Measurements from ENCODE around the gene SH3BP4. TPM values are rescaled to one million over a fixed set of nuclear protein-coding genes. Genes with fewer than 3 reads are reported as not detected.

SH3BP4 gene
- polyA plus RNA-seq, 4 donors, result 3.6 to 36.7 (median 17.4) TPM

- 23 to 54% (median 48%) methylated on average over 17 of the region's 17 CpGs for WGBS, 3 donors
Measured at GRCh38 chr2:235063471-235063961, 111.7 kb downstream of the SH3BP4 start.

GRCh38 chr2:235064976-235065375 lies 113.2 kb downstream of the SH3BP4 start:
- H3K4me3 ChIP-seq (ENCODE audit: low read depth in 1 of 3, low read length in 3 of 3), result no peak overlapping the region
- FAIRE-seq, result no peak

More at GRCh38 chr2:235063471-235063961, 111.7 kb downstream of the SH3BP4 start:
- Histone ChIP-seq H3K36me3 (ENCODE audit: control insufficient read depth in 3 of 3, insufficient read depth in 2 of 3, low read depth in 1 of 3, low read length in 3 of 3) (no peaks in the 10 kb centered on the region), H3K4me1 (ENCODE audit: control insufficient read depth in 3 of 3, insufficient read depth in 2 of 3, low read depth in 1 of 3, low read length in 2 of 3) (no peaks in the 10 kb centered on the region), H3K9me3 (ENCODE audit: control insufficient read depth in 2 of 2, insufficient read depth in 1 of 2, low read depth in 1 of 2, low read length in 1 of 2) (no peaks in the 10 kb centered on the region), H3K27me3 (ENCODE audit: control insufficient read depth in 3 of 3, insufficient read depth in 3 of 3, low read length in 3 of 3) (no peaks in the 10 kb centered on the region), H3K27ac (ENCODE audit: low read depth in 1 of 3, low read length in 2 of 3) (no peak overlapping the region), H3K4me3 (ENCODE audit: low read depth in 1 of 3, low read length in 3 of 3) (no peak overlapping the region)
- peak in 1 of 2 donors; percentile 60 for DNase-seq
- FAIRE-seq, result no peak

GRCh38 chr2:235066490-235066889 lies 114.7 kb downstream of the SH3BP4 start:
- DNase-seq (no peak), FAIRE-seq (no peak)
- H3K27me3 ChIP-seq (ENCODE audit: control insufficient read depth in 3 of 3, insufficient read depth in 3 of 3, low read length in 3 of 3), result no peaks in the 10 kb centered on the region
- no peak overlapping the region for H3K27ac ChIP-seq (ENCODE audit: low read depth in 1 of 3, low read length in 2 of 3)
- H3K4me1 ChIP-seq (ENCODE audit: control insufficient read depth in 3 of 3, insufficient read depth in 2 of 3, low read depth in 1 of 3, low read length in 2 of 3), result no peaks in the 10 kb centered on the region
- no peaks in the 10 kb centered on the region for H3K36me3 ChIP-seq (ENCODE audit: control insufficient read depth in 3 of 3, insufficient read depth in 2 of 3, low read depth in 1 of 3, low read length in 3 of 3)
- WGBS, 3 donors, result 72 to 88% (median 87%) methylated on average over 4 of the region's 4 CpGs
- H3K9me3 ChIP-seq (ENCODE audit: control insufficient read depth in 2 of 2, insufficient read depth in 1 of 2, low read depth in 1 of 2, low read length in 1 of 2), result no peaks in the 10 kb centered on the region
- no peak overlapping the region for H3K4me3 ChIP-seq (ENCODE audit: low read depth in 1 of 3, low read length in 3 of 3)

More at GRCh38 chr2:235064976-235065375, 113.2 kb downstream of the SH3BP4 start:
- Histone ChIP-seq H3K27ac (ENCODE audit: low read depth in 1 of 3, low read length in 2 of 3) (no peak overlapping the region), H3K36me3 (ENCODE audit: control insufficient read depth in 3 of 3, insufficient read depth in 2 of 3, low read depth in 1 of 3, low read length in 3 of 3) (no peaks in the 10 kb centered on the region), H3K4me1 (ENCODE audit: control insufficient read depth in 3 of 3, insufficient read depth in 2 of 3, low read depth in 1 of 3, low read length in 2 of 3) (no peaks in the 10 kb centered on the region), H3K9me3 (ENCODE audit: control insufficient read depth in 2 of 2, insufficient read depth in 1 of 2, low read depth in 1 of 2, low read length in 1 of 2) (no peaks in the 10 kb centered on the region), H3K27me3 (ENCODE audit: control insufficient read depth in 3 of 3, insufficient read depth in 3 of 3, low read length in 3 of 3) (no peaks in the 10 kb centered on the region)
- DNase-seq, result no peak
- 75 to 83% (median 78%) methylated on average over 7 of the region's 7 CpGs for WGBS, 3 donors

- Histone ChIP-seq H3K27me3 (ENCODE audit: control insufficient read depth in 3 of 3, insufficient read depth in 3 of 3, low read length in 3 of 3) (no peaks in the 10 kb centered on the region), H3K4me3 (ENCODE audit: low read depth in 1 of 3, low read length in 3 of 3) (no peak overlapping the region), H3K27ac (ENCODE audit: low read depth in 1 of 3, low read length in 2 of 3) (no peak overlapping the region), H3K4me1 (ENCODE audit: control insufficient read depth in 3 of 3, insufficient read depth in 2 of 3, low read depth in 1 of 3, low read length in 2 of 3) (no peaks in the 10 kb centered on the region), H3K36me3 (ENCODE audit: control insufficient read depth in 3 of 3, insufficient read depth in 2 of 3, low read depth in 1 of 3, low read length in 3 of 3) (no peaks in the 10 kb centered on the region), H3K9me3 (ENCODE audit: control insufficient read depth in 2 of 2, insufficient read depth in 1 of 2, low read depth in 1 of 2, low read length in 1 of 2) (no peaks in the 10 kb centered on the region)
- FAIRE-seq, result no peak
- WGBS, 3 donors, result 68 to 89% (median 79%) methylated on average over 4 of the region's 4 CpGs
- no peak for DNase-seq
Measured at GRCh38 chr2:235066895-235067294, 115.1 kb downstream of the SH3BP4 start.

GRCh38 chr2:235068701-235069100 lies 116.9 kb downstream of the SH3BP4 start:
- H3K27ac ChIP-seq (ENCODE audit: low read depth in 1 of 3, low read length in 2 of 3), result no peak overlapping the region
- FAIRE-seq, result no peak
- 85 to 97% (median 95%) methylated on average over 3 of the region's 3 CpGs for WGBS, 3 donors

GRCh38 chr2:235070063-235070706 lies 118.4 kb downstream of the SH3BP4 start:
- no peak for FAIRE-seq
- no peaks in the 10 kb centered on the region for H3K36me3 ChIP-seq (ENCODE audit: control insufficient read depth in 3 of 3, insufficient read depth in 2 of 3, low read depth in 1 of 3, low read length in 3 of 3)

More at GRCh38 chr2:235068701-235069100, 116.9 kb downstream of the SH3BP4 start:
- H3K27me3 ChIP-seq (ENCODE audit: control insufficient read depth in 3 of 3, insufficient read depth in 3 of 3, low read length in 3 of 3), result no peaks in the 10 kb centered on the region
- no peaks in the 10 kb centered on the region for H3K4me1 ChIP-seq (ENCODE audit: control insufficient read depth in 3 of 3, insufficient read depth in 2 of 3, low read depth in 1 of 3, low read length in 2 of 3)
- DNase-seq, result no peak
- no peak overlapping the region for H3K4me3 ChIP-seq (ENCODE audit: low read depth in 1 of 3, low read length in 3 of 3)
- H3K9me3 ChIP-seq (ENCODE audit: control insufficient read depth in 2 of 2, insufficient read depth in 1 of 2, low read depth in 1 of 2, low read length in 1 of 2), result no peaks in the 10 kb centered on the region
- no peaks in the 10 kb centered on the region for H3K36me3 ChIP-seq (ENCODE audit: control insufficient read depth in 3 of 3, insufficient read depth in 2 of 3, low read depth in 1 of 3, low read length in 3 of 3)

GRCh38 chr2:235073868-235074413 lies 122.1 kb downstream of the SH3BP4 start:
- H3K4me3 ChIP-seq (ENCODE audit: low read depth in 1 of 3, low read length in 3 of 3), result no peak overlapping the region
- no peaks in the 10 kb centered on the region for H3K36me3 ChIP-seq (ENCODE audit: control insufficient read depth in 3 of 3, insufficient read depth in 2 of 3, low read depth in 1 of 3, low read length in 3 of 3)
- H3K4me1 ChIP-seq (ENCODE audit: control insufficient read depth in 3 of 3, insufficient read depth in 2 of 3, low read depth in 1 of 3, low read length in 2 of 3), result no peaks in the 10 kb centered on the region
- H3K27me3 ChIP-seq (ENCODE audit: control insufficient read depth in 3 of 3, insufficient read depth in 3 of 3, low read length in 3 of 3), result no peaks in the 10 kb centered on the region
- FAIRE-seq (no peak), DNase-seq (no peak)
- H3K27ac ChIP-seq (ENCODE audit: low read depth in 1 of 3, low read length in 2 of 3), result no peak overlapping the region
- no peaks in the 10 kb centered on the region for H3K9me3 ChIP-seq (ENCODE audit: control insufficient read depth in 2 of 2, insufficient read depth in 1 of 2, low read depth in 1 of 2, low read length in 1 of 2)
- 75 to 83% (median 78%) methylated on average over 6 of the region's 6 CpGs for WGBS, 3 donors

More at GRCh38 chr2:235070063-235070706, 118.4 kb downstream of the SH3BP4 start:
- no peaks in the 10 kb centered on the region for H3K4me1 ChIP-seq (ENCODE audit: control insufficient read depth in 3 of 3, insufficient read depth in 2 of 3, low read depth in 1 of 3, low read length in 2 of 3)
- no peaks in the 10 kb centered on the region for H3K9me3 ChIP-seq (ENCODE audit: control insufficient read depth in 2 of 2, insufficient read depth in 1 of 2, low read depth in 1 of 2, low read length in 1 of 2)
- no peak for DNase-seq
- H3K4me3 ChIP-seq (ENCODE audit: low read depth in 1 of 3, low read length in 3 of 3), result no peak overlapping the region
- H3K27me3 ChIP-seq (ENCODE audit: control insufficient read depth in 3 of 3, insufficient read depth in 3 of 3, low read length in 3 of 3), result no peaks in the 10 kb centered on the region
- no peak overlapping the region for H3K27ac ChIP-seq (ENCODE audit: low read depth in 1 of 3, low read length in 2 of 3)

- no peaks in the 10 kb centered on the region for H3K9me3 ChIP-seq (ENCODE audit: control insufficient read depth in 2 of 2, insufficient read depth in 1 of 2, low read depth in 1 of 2, low read length in 1 of 2)
- H3K27me3 ChIP-seq (ENCODE audit: control insufficient read depth in 3 of 3, insufficient read depth in 3 of 3, low read length in 3 of 3), result no peaks in the 10 kb centered on the region
- H3K4me1 ChIP-seq (ENCODE audit: control insufficient read depth in 3 of 3, insufficient read depth in 2 of 3, low read depth in 1 of 3, low read length in 2 of 3), result no peaks in the 10 kb centered on the region
- no peak overlapping the region for H3K4me3 ChIP-seq (ENCODE audit: low read depth in 1 of 3, low read length in 3 of 3)
- 91 to 97% (median 93%) methylated on average over 5 of the region's 5 CpGs for WGBS, 3 donors
- H3K27ac ChIP-seq (ENCODE audit: low read depth in 1 of 3, low read length in 2 of 3), result no peak overlapping the region
- no peaks in the 10 kb centered on the region for H3K36me3 ChIP-seq (ENCODE audit: control insufficient read depth in 3 of 3, insufficient read depth in 2 of 3, low read depth in 1 of 3, low read length in 3 of 3)
- DNase-seq (no peak), FAIRE-seq (no peak)
Measured at GRCh38 chr2:235077046-235077445, 125.2 kb downstream of the SH3BP4 start.

Measured in small intestine (tissue), 7 donors.